Measurements from ENCODE around the gene B4GALT5.

Gene B4GALT5

GRCh38 chr20:49699200-49699992, 14.3 kb downstream of the B4GALT5 start:
- no peak for DNase-seq

DNA sequence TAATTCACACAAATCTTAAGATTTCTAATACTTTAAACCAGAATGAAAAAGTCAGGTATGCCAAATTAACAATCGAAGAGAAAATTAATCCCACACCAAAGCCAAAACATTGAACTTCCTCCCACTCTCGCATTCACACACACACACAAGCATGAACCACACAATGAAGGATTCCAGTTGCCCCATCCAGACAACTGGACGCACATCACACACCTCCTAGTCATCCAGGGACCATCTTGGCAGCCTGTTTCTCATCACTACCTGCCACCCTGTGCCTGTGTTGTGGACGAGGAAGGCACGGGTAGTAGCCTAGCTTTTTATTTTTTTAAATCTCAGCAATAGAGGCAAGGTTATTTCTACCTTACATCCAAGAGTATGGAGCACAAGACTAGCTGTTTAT, 15.2 kb downstream of the B4GALT5 start:
- DNase-seq, result no peak

GRCh38 chr20:49697071-49697470, 16.6 kb downstream of the B4GALT5 start:
- no peak for DNase-seq

DNA sequence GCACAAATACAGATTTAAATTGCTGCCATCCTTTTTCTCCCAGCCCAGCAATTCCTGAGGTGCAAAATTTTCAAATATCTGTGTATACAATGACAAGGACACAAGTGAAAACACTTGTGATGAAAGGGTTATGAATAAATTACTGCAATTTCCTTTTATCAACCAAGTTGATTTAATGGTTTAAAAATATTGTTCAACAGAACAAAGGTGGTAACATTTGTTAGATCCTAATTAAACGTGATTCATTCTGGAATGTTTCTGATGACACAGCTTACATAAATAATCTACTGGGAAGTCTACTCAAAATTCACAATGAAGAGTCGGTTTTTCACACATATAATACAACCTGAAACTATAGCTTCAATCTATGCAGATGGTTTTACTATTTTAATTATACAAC, 17.1 kb downstream of the B4GALT5 start:
- no peak for DNase-seq

DNA sequence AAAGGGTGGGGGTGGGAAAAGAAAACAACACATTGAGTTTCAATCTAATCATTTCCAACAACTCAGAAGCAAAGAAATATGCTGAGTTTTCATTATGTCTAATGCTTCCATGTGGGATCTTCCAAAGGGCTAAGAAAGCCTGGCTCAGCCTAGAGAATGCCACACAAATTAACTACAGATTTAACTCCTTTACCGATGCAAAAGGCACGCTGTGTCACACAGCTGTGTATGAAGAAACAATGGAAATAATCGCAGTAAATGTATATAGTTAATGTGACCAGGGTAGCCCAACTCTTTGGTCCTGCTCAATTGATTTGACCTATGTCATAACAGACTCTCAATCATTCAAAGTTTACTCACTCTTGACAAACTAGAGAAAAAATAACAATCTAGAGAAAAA, 17.8 kb downstream of the B4GALT5 start:
- no peak for DNase-seq

DNA sequence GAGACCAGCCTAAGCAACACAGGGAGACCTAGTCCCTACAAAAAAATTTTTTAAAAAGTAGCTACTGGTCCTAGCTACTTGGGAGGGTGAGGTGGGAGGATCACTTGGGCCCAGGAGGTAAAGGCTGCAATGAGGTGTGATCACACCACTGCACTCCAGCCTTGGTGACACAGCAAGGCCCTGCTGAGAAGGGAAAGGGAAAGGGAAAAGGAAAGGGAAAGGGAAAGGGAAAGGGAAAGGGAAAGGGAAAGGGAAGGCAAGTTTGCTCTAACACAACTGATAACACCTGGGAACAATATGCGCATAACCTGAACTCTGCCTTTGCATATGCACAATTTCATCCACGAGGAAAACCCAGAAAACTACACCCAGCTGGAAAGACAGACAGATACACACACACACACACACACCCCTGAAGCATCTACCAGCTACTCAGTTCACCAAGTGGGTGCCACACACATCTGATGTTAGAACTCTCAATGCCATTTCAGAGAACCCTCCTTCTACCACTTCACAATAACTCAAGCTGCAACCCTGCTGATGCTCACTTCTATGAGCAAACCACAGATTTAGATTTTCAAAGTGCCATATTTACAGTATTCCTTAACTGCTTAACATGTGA, 19.1 kb downstream of the B4GALT5 start:
- DNase-seq, result no peak

DNA sequence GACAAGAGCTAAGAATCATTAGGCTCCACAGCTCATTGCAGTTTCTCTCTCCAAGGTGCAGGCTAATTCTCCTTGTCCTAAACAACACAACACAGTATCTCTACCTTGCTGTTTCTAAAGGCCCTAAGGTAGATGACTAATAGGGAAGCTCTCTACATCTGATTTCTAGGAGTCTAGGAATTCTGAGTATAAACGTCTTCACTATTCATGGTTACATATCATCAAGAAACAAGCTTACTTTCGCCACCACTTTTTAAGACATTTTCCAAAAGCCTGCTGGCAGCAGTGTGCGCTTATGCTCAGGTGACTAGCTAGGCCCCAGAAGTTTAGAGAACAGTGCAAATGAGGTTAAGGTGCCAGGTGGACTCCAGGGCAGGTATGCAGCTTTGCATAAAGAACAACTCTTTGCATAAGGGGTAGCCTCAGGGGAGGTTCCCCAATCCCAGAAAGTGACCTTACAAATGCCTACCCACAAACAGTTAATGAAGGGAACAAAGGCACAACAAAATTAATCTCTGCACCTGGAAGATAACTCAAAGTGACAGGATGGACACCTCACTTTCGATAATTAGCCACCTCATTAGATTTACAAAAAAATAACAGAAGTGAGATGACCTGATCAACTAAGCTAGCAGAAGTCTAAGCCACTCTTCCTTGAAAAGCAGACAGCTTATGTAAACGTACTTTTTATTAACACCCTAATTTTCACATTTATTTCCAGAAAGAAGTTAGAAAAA, 20.1 kb downstream of the B4GALT5 start:
- DNase-seq, result no peak

GRCh38 chr20:49692941-49693340, 20.7 kb downstream of the B4GALT5 start:
- no peak for DNase-seq

GRCh38 chr20:49691818-49692568, 21.7 kb downstream of the B4GALT5 start:
- no peak for DNase-seq

DNA sequence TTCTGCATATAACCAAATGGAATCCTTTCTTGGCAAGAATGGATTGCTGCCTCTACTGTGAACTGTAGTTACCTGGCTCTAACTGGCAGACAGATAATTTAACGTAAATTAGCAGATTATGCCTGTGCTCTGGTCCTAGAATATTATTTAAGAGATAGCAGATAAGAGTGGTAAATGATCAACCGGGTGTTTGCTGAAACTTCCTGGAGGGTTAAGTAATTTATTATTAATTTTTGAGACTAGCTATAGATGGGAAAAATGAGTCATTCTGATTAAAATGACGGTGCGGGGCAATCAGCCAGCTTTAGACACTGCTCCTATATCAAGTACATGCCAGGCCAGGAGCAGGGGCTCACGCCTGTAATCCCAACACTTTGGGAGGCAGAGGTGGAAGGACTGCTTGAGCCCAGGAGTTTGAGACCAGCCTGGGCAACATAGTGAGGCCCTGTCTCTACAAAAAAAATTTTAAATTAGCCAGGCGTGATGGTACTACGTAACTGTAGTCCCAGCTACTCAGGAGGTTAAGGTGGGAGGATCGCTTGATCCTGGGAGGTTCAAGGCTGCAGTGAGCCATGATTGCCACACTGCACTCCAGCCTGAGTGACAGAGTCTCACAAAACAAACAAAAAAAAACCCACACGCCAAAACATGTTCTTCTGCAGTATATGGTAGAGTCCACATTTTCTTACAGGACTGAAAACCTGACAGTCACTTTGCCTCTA, 22.6 kb downstream of the B4GALT5 start:
- no peak for DNase-seq

- DNase-seq, result no peak
These were observed 25.8 kb downstream of the B4GALT5 start for GRCh38 chr20:49687595-49688567.

GRCh38 chr20:49685809-49686208, 27.9 kb downstream of the B4GALT5 start:
- no peak for DNase-seq

GRCh38 chr20:49685161-49685601, 28.5 kb downstream of the B4GALT5 start:
- no peak for DNase-seq

DNA sequence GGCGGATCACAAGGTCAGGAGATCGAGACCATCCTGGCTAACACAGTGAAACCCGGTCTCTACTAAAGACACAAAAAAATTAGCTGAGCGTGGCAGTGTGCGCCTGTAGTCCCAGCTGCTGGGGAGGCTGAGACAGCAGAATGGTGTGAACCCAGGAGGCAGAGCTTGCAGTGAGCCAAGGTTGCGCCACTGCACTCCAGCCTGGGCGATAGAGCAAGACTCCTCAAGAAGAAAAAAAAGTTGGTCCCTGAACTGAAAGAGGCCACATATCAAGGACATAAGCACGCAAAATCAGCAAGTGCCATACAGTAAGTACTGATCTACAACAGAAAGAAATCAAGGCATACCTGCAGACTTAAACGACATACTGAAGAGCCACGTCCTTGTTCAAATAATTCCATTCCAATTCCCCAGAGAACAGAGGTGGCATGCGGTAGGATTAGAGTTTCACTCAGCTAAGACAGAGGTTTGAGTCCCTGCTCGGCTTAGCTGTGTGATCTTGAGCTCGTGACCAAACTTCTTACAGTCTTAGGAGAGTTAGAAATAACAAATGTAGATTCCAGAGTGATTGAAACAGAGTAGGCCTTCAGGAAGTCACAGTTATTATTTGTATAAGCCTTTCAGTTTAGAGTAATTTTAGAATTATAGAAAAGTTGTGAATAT, 29.2 kb downstream of the B4GALT5 start:
- DNase-seq, result no peak

DNA sequence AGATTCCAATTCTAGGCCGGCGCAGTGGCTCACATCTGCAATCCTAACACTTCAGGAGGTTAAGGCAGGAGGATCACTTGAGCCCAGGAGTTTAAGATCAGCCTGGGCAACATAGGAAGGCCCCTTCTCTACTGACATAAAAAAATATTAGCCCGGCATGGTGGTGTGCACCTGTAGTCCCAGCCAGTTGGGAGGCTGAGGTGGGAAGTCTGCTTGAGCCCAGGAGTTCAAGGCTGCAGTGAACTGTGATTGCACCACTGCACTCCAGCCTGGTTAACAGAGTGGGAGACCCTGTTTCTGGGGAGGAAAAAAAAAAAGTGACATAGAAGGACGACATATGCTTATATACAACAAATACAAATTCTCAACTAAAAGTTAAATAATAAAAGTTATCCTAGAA, 30.9 kb downstream of the B4GALT5 start:
- no peak for DNase-seq

GRCh38 chr20:49682278-49682677, 31.4 kb downstream of the B4GALT5 start:
- no peak for DNase-seq

DNA sequence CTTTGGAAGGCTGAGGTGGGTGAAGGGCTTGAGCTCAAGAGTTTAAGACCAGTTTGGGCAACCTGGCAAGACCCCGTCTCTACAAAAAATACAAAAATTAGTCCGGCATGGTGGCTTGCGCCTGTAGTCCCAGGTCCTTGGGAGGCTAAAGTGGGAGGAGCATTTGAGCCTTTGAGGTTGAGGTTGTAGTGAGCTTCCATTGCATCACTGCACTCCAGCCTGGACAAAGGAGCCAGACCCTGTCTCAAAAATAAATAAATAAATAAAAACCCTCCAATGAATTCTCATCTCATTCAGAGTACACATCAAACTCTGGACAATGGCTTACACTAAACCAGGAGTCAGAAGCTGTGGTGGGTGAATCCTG, 31.8 kb downstream of the B4GALT5 start:
- no peak for DNase-seq

DNA sequence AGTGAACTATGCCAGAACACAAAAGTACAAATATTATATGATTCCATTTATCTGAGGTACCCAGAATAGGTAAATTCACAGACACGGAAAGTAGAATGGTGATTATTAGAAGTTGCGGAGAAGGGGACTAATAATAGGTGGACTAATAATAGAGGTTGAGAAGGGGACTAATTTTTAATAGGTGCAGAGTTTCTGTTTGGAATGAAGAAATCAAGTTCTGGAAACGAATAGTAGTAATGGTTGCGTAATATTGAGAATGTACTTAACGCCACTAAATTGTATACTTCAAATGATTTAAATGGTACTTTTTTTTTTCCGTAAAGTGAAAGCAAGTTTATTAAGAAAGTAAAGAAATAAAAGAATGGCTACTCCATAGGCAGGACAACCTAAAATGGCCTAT, 33.2 kb downstream of the B4GALT5 start:
- no peak for DNase-seq

- DNase-seq, result no peak
These were observed 34.0 kb downstream of the B4GALT5 start for GRCh38 chr20:49679634-49680033.
